Thymus (tissue), 11 donors: ENCODE data around the gene ACTA1. TPM values are rescaled to one million over a fixed set of nuclear protein-coding genes. Genes with fewer than 3 reads are reported as not detected.
"Not testable (repeated sequence)": the region's sequence is repeated elsewhere in the genome, so short reads cannot be mapped to it uniquely, and the experiment has no call there.

Experiments
- DNase-seq, 9 donors: peaks; one replicate each; pipeline ENCODE4 v3.0.0-alpha.2; 2013; ENCODE audit warnings: low spot score in 9 of 9, low read depth in 6 of 9, missing footprints in 1 of 9
- H3K27ac ChIP-seq, 2 donors: one replicate each; pipeline ENCODE4 v1.5.1; 2013; ENCODE audit warnings: control low read depth in 1 of 2, low read depth in 1 of 2, low read length in 1 of 2, mild to moderate bottlenecking in 1 of 2, moderate library complexity in 1 of 2
- H3K27me3 ChIP-seq, 2 donors: one replicate each; pipeline ENCODE4 v1.5.1; 2013; ENCODE audit warnings: low read length in 1 of 2; ENCODE audit not compliant: control insufficient read depth in 2 of 2, insufficient read depth in 1 of 2
- H3K36me3 ChIP-seq, 2 donors: one replicate each; pipeline ENCODE4 v1.5.1; 2013; ENCODE audit warnings: low read length in 1 of 2, mild to moderate bottlenecking in 1 of 2, moderate library complexity in 1 of 2; ENCODE audit not compliant: control insufficient read depth in 2 of 2, insufficient read depth in 2 of 2
- H3K4me1 ChIP-seq, 2 donors: one replicate each; pipeline ENCODE4 v1.5.1; 2013; ENCODE audit warnings: low read length in 2 of 2; ENCODE audit not compliant: control insufficient read depth in 2 of 2, insufficient read depth in 2 of 2
- H3K4me3 ChIP-seq, 2 donors: one replicate each; pipeline ENCODE4 v1.5.1; 2013; ENCODE audit warnings: low read length in 2 of 2, control low read depth in 1 of 2, mild to moderate bottlenecking in 1 of 2
- H3K9me3 ChIP-seq, 2 donors: one replicate each; pipeline ENCODE4 v1.5.1; 2013; ENCODE audit warnings: low read length in 1 of 2, mild to moderate bottlenecking in 1 of 2; ENCODE audit not compliant: control insufficient read depth in 2 of 2, insufficient read depth in 1 of 2
- WGBS: extraction: QIAGEN DNeasy Blood & Tissue Kit; methylation state at CpG from one replicate; pipeline ENCODE4 v1.1.7; 2013; 5-methylcytosine and 5-hydroxymethylcytosine counted together
- polyA plus RNA-seq: library from polyadenylated mRNA; stranded (reverse); fragments of 200-250 nt; gene quantifications from one replicate; pipeline ENCODE4 v1.2.3, GENCODE V29; 2013
- total RNA-seq: library from RNA; stranded (reverse); fragments of 120-200 nt; gene quantifications from one replicate; pipeline ENCODE4 v1.2.4, GENCODE V29; 2013
- donor health status: healthy.

The ACTA1 gene
- total and polyA plus RNA-seq, 2 donors: 1.5 to 6.4 TPM

DNA sequence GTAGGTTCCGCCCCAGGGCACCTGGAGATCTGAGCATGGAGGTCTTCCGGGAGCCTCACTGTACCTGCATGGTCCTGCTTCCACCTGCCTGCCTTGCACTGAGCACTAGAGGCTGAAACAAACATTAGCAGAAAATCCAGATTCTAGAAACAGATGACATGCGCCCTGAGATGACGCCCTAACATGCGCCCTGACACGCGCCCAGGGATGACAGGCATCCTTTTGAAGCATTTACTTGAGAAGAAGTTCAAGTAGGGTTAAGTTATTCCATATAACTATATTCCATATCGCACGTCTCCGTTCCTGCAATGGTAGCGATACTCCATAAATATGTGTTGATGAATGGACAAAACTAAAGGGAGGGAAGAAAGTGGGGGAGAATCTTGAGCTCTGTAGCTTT, 13.7 kb downstream of the ACTA1 start:
- no peak overlapping the region for H3K27ac ChIP-seq
- H3K4me1 ChIP-seq: no peaks in the 10 kb centered on the region
- no peaks in the 10 kb centered on the region for H3K36me3 ChIP-seq
- peaks cover 0 to 13% of the 10 kb centered on the region in 2 donors for H3K27me3 ChIP-seq
- H3K4me3 ChIP-seq: no peak overlapping the region
- no peaks in the 10 kb centered on the region for H3K9me3 ChIP-seq
- no peak for DNase-seq
- WGBS: 95% methylated on average over 11 of the region's 11 CpGs

DNA sequence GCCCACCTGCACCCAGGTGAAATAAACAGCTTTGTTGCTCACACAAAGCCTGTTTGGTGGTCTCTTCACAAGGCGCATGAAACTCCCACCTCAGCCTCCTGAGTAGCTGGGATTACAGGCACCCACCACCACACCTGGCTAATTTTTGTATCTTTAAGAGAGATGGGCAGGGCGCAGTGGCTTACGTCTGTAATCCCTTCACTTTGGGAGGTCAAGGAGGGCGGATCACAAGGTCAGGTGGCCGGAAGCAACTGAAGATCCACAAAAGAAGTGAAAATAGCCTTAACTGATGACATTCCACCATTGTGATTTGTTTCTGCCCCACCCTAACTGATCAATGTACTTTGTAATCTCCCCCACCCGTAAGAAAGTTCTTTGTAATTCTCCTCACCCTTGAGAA, 15.3 kb downstream of the ACTA1 start:
- DNase-seq, H3K9me3 ChIP-seq, H3K36me3 ChIP-seq, H3K4me1 ChIP-seq, H3K27ac ChIP-seq, H3K4me3 ChIP-seq: not testable (repeated sequence)
- 94% methylated on average over 6 of the region's 6 CpGs for WGBS
- H3K27me3 ChIP-seq: peaks cover 0 to 17% of the 10 kb centered on the region in 2 donors

DNA sequence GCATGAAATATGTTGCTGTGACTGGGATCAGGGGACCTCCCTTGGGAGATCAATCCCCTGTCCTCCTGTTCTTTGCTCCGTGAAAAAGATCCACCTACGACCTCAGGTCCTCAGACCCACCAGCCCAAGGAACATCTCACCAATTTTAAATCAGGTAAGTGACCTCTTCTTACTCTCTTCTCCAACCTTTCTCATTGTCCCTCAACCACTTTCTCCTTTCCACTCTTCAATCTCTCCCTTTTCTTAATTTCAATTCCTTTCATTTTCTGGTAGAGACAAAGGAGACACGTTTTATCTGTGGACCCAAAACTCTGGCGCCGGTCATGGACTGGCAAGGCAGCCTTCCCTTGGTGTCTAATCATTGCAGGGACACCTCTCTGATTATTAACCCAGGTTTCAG, 21.1 kb downstream of the ACTA1 start:
- not testable (repeated sequence) for H3K36me3 ChIP-seq, DNase-seq, H3K4me3 ChIP-seq, H3K27ac ChIP-seq, H3K9me3 ChIP-seq
- H3K4me1 ChIP-seq: peaks cover 0 to 14% of the 10 kb centered on the region in 2 donors
- WGBS: 94% methylated on average over 5 of the region's 5 CpGs
- peaks cover 13 to 55% of the 10 kb centered on the region in 2 donors for H3K27me3 ChIP-seq

DNA sequence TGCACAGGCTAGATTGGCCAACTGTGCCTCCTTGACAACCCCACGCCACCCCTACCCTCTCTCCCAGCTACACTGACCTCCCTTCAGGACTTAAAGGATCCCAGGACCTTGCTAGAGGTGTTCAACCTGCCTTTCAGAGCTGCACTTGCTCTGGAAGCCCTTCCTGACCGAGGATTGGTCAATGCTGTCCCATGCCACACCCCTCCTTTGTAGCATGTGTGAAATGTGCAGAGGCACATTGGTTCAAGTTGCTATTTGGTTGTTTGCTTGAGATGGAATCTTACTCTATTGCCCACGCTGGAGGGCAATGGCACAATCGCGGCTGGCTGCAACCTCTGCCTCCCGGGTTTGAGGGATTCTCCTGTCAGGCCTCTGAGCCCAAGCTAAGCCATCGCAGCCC, 21.8 kb downstream of the ACTA1 start:
- peaks cover 0 to 8% of the 10 kb centered on the region in 2 donors for H3K9me3 ChIP-seq
- H3K4me1 ChIP-seq: peaks cover 0 to 21% of the 10 kb centered on the region in 2 donors
- H3K4me3 ChIP-seq: no peak overlapping the region
- peaks cover 21 to 62% of the 10 kb centered on the region in 2 donors for H3K27me3 ChIP-seq
- WGBS: 89% methylated on average over 7 of the region's 7 CpGs
- DNase-seq: no peak
- H3K27ac ChIP-seq: no peak overlapping the region
- H3K36me3 ChIP-seq: no peaks in the 10 kb centered on the region

DNA sequence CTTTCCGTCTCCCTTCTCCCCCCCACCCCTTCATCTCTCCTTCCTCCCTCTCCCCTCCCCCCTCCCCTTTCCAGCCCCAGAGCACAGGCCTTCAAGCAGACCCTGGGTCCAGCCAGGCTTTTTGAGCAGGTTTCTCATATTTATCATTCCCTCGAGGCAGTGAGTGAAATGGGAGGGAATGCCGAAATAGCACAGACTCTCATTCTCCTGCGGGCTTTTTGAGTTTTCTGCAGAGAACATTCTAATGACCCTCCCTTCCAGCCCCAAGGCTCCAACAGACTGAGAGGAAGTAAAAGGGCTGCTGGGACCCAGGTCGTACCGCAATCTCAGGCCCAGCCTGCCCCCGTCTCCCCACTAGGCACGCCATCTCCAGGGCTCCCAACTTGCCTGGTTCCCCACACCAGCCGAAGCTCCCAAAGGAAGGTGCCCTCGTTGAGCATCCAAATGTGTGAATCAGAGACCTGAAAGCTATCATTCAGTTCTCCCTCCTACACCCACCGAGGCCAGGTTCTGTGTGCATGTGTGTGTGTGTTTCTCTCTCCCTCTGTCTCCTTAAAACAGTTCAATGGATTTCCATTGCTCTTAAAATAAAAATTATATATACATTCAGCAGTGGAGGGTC, 22.3 kb downstream of the ACTA1 start:
- peaks cover 26 to 67% of the 10 kb centered on the region in 2 donors for H3K27me3 ChIP-seq
- H3K27ac ChIP-seq: no peak overlapping the region
- peaks cover 0 to 23% of the 10 kb centered on the region in 2 donors for H3K4me1 ChIP-seq
- WGBS: 64% methylated on average over 11 of the region's 11 CpGs
- no peak overlapping the region for H3K4me3 ChIP-seq
- peaks cover 0 to 10% of the 10 kb centered on the region in 2 donors for H3K9me3 ChIP-seq
- no peak for DNase-seq
- no peaks in the 10 kb centered on the region for H3K36me3 ChIP-seq

DNA sequence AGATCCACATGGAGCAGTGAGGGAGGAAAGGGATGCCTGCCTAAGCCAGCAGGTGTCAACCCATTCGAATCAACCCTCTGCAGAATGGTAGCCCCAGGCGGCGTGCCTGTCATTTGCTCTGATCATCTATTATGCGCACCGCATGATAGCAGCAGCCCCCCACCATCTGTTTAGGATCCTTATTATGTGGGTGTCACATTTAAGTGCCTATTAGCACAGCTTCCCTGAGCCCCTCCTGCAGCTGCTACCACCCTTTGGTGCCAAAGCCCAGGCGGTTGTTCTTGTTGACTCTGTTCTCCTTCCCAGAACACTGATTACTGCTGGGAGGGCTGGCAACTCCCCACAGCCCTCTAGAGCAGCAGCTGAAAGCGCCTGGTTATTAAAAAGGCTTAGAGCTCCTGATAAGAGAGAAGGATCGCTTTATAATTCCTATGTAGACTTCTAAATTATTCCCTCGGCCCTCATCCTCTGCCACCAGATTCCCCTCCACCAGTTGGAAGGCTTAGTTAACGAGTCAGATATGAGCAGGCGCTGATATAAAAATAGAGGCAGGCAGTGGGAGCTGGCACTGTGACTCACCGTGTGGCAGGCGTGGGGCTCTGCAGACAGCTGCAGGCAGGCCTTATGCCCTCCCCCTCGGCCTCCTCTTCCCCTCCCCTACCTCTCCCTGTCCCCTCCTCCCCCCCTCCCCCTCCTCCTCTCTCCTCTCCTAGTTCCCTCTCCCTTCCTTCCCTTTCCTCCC, 23.0 kb downstream of the ACTA1 start:
- 39% methylated on average over 14 of the region's 14 CpGs for WGBS
- no peak overlapping the region for H3K4me3 ChIP-seq
- H3K36me3 ChIP-seq: no peaks in the 10 kb centered on the region
- H3K27me3 ChIP-seq: peaks cover 30 to 74% of the 10 kb centered on the region in 2 donors
- no peak overlapping the region for H3K27ac ChIP-seq
- DNase-seq: no peak
- H3K9me3 ChIP-seq: peaks cover 0 to 10% of the 10 kb centered on the region in 2 donors
- H3K4me1 ChIP-seq: peaks cover 0 to 23% of the 10 kb centered on the region in 2 donors

DNA sequence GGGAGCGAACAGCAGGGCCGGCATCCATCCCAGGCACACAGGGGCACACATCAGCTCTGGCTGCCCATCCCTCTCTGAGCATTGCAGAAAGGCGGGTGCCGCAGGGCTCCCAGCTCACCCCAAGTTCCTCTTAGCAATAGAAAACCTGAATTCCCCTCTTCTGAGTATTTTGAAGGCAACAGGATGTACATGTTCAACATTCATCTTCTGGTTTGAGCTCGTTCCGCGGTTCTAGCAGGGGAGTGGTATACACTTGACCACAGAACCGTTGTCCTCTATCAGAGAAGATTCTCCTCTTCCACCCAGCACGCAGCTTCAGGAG, 23.6 kb downstream of the ACTA1 start:
- Histone ChIP-seq H3K9me3 (peaks cover 0 to 10% of the 10 kb centered on the region in 2 donors), H3K4me1 (peaks cover 0 to 23% of the 10 kb centered on the region in 2 donors), H3K27ac (no peak overlapping the region), H3K36me3 (no peaks in the 10 kb centered on the region), H3K4me3 (no peak overlapping the region), H3K27me3 (peaks cover 30 to 79% of the 10 kb centered on the region in 2 donors)
- no peak for DNase-seq
- 19% methylated on average over 9 of the region's 9 CpGs for WGBS

DNA sequence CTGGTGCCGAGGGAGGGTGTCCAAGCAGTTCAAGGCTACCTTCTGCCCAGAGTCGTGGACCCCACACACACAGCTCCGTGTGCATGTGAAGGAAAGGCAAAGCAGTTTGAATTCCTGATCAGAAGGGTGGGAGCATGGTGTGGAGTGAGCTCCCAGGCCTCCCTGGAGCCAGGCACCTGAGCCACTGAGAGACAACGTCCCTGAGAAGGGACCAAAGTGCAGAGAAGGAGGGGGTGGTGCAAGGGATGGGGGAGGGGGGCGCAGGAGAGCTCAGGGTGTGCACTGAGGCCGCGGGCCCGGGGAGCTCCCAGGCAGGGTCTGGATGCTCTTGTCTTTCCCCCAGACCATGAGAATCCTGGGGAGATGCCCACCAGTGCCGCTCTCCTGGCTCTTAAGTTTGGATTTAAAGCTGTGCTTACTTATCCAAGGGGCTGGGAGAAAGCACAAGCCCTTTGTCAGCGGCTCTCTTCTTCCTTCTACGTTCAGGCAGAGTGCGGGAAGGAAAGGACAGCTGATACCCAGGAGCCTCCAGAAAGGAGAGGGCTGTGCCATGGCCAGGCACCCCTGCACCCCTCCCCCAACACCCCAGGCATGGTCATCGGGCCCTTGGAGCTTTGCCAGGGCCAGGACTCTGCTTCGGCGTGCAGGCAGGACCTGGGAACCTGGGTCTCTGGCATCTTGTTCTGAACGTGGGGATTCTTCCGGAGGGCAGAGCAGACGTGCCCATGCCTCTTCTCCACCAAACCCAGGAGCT, 24.1 kb downstream of the ACTA1 start:
- no peak overlapping the region for H3K27ac ChIP-seq
- no peak for DNase-seq
- H3K4me3 ChIP-seq: no peak overlapping the region
- H3K9me3 ChIP-seq: peaks cover 0 to 10% of the 10 kb centered on the region in 2 donors
- 44% methylated on average over 18 of the region's 18 CpGs for WGBS
- peaks cover 0 to 23% of the 10 kb centered on the region in 2 donors for H3K4me1 ChIP-seq
- H3K27me3 ChIP-seq: peaks cover 30 to 82% of the 10 kb centered on the region in 2 donors
- H3K36me3 ChIP-seq: no peaks in the 10 kb centered on the region

DNA sequence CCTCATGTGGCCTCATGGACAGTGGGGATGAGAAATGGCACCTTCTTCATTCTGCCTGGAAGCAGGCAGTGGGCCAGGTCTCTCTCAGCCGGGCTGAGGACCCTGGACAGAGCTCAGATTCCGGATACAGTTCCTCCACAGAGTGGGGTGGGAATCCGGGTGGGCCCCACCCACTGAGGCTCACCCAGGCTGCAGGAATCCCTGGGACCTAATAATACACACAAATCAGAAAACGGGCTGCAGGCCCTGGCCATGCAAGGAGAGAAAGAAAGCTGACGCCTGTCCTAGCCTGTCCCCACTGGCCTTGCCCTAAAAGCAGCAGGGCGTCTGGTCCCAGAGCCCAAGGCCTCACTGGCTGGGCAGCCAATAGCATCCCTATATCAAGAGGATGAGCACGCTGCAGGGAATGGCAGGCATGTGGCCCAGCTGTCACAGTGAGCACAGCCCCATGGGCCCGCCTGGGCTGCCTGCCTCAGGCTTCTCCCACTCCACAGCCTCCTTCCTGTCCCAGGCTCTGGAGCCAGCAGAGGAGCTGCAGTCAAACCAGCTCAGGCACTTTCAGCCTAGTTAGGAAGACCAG, 25.3 kb downstream of the ACTA1 start:
- 80% methylated on average over 8 of the region's 8 CpGs for WGBS
- Histone ChIP-seq H3K4me1 (peaks cover 0 to 23% of the 10 kb centered on the region in 2 donors), H3K9me3 (peaks cover 0 to 10% of the 10 kb centered on the region in 2 donors), H3K27me3 (peaks cover 30 to 91% of the 10 kb centered on the region in 2 donors), H3K4me3 (no peak overlapping the region), H3K36me3 (no peaks in the 10 kb centered on the region), H3K27ac (no peak overlapping the region)
- DNase-seq: no peak
